ENCODE measurements around the gene DDIT4.
A peak's percentile ranks its signal among the peaks of the same experiment; 100 is the strongest.

The DDIT4 gene

GRCh38 chr10:72319416-72320254 lies 45.9 kb downstream of the DDIT4 start:
- DNase-seq = peak; percentile 96

- peak; percentile 96 for DNase-seq
These were observed 47.0 kb downstream of the DDIT4 start for GRCh38 chr10:72320676-72321247.

DNA sequence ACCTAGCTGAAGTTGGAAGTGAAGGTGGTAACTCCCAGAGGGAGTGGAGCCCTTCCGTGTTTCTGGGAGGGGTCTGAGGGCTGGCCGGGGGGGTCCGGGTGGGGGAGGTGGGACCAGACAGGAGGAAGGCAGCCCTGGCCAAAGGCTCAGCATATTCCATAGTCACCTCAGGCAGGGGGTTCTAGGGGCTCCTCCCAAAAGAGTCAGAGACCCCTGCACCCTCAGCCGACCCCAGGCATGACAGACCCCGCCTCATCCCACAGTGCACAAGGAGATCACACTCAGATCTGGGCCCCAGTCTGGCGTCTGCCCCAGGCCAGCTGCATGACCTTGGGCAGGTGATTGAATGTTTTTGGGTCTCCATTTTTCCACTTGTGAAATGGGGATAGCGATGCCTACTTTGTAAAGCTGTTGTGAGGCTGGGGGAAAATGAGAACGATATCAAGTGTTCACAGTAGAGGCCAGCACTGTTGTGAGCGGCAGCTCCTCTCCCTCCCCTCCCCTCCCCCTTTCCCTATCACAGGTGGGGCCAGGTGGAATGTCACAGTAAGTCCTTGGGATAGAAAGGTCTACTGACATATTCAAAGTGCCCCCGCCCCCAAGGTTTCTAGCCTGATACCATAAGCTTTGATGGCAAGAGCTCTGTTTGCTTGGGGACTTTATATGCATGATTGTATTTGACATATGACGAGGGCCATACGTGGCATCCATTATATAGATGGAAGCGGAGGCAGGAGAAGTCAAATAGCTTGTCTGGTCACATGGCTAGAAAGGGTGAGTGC lies 47.7 kb downstream of the DDIT4 start:
- no peak for DNase-seq

DNA sequence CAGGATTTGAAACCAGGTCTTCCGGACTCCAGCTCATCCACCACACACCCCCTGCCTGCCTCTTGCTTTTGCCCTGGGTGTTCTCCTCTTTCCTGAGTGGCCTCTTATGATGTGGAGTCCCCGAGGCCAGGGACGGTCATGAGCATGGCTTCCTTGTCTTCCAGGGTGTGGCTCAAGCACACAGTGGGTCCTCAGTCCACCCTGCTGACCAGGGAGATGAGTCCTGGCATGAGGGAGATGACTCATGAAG lies 48.2 kb downstream of the DDIT4 start:
- DNase-seq = peak; percentile 75

DNA sequence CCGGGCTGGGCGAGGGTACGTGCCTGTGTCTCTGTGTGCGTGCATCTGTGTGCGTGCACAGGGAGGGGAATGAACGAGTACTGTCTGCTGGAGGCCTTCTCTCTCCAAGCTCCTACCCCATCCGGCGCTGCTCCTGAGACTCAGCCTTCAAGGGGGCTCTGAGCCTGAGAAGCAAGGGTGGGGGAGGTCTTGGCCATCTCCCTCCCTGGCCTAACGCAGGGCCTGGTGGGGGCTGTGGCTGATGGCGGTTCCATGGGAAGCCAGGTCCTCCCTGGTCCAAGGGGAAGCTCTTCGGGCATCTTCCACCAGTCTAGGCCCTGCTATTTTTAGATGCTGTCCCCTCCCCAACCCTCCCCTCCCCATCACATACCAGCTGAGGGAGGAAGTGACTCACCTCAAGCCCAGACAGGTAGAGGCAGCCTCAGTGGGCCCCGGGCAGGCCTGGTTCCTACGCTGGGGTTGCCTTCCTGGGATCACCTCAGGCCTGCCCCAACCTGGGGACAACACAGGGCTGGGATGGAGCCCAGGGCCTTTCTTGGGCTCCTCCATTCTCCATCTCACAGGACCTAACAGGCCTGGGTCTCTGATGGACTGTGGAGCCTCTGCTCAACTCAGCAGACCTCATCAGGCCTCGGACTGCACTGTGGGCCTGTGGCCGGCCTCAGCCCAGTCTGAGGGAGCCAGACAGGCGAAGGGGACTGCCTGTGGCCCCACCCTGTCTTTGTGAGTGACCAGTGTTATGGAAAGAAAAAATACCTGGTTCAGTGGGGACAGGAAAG lies 48.7 kb downstream of the DDIT4 start:
- DNase-seq = no peak

- no peak for DNase-seq
These were observed 49.5 kb downstream of the DDIT4 start for GRCh38 chr10:72323108-72323749.

DNA sequence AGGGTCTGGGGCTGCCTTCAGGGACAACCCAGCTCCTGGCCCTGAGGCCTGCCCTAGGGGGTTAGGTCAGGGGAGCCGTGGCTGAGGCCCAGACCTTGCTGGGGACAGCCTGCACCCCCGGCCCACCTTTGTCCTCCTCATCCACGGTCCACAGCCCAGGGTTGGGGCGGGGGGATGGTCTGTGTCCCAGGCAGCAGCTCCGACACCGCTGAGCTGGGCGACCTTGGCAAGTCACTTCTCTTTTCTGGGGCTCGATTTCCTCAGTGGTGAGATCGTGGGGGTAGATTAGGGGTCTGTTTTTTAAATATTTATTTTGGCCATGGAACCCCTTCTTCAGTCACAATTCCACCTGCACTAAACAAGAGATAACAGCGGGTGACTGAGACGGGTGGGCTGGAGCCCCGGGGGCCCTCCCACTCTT lies 50.1 kb downstream of the DDIT4 start:
- no peak for DNase-seq
